Loucy (cell line): ENCODE data around the gene DISP3.

Experiments used
- H2AFZ ChIP-seq: fragments of 200-600 bp; sonication (generic); 2 replicates; pipeline ENCODE4 v1.6.0; 2016; ENCODE audit warnings: antibody characterized with exemption, mild to moderate bottlenecking, low read length, moderate library complexity
- H3F3A ChIP-seq: fragments of 200-600 bp; 2 replicates; pipeline ENCODE4 v1.6.0; 2016; ENCODE audit warnings: antibody characterized with exemption, low read depth, mild to moderate bottlenecking
- H3K27me3 ChIP-seq: fragments of 200-600 bp; sonication (generic); 2 replicates; pipeline ENCODE4 v1.6.1; 2014; ENCODE audit warnings: low read length, mild to moderate bottlenecking; ENCODE audit not compliant: insufficient read depth, poor library complexity, severe bottlenecking
- H3K36me3 ChIP-seq: fragments of 200-600 bp; sonication (generic); 2 replicates; pipeline ENCODE4 v1.6.1; 2016; ENCODE audit warnings: low read length; ENCODE audit not compliant: insufficient read depth
- H3K4me1 ChIP-seq: fragments of 200-600 bp; sonication (generic); 2 replicates; pipeline ENCODE4 v1.5.1; 2014; ENCODE audit warnings: low read length, mild to moderate bottlenecking; ENCODE audit not compliant: insufficient read depth, poor library complexity, severe bottlenecking
- H3K4me2 ChIP-seq: fragments of 200-600 bp; sonication (generic); 2 replicates; pipeline ENCODE4 v1.6.0; 2014; ENCODE audit warnings: antibody characterized with exemption, low read length, low read depth, mild to moderate bottlenecking; ENCODE audit not compliant: poor library complexity, severe bottlenecking
- H3K4me3 ChIP-seq: fragments of 200-600 bp; sonication (generic); 2 replicates; pipeline ENCODE4 v1.5.1; 2014; ENCODE audit warnings: low read length, mild to moderate bottlenecking, mixed read lengths; ENCODE audit not compliant: poor library complexity, severe bottlenecking
- H3K79me2 ChIP-seq: fragments of 200-600 bp; sonication (generic); 2 replicates; pipeline ENCODE4 v1.6.1; 2014; ENCODE audit warnings: low read length; ENCODE audit not compliant: insufficient read depth
- H3K9ac ChIP-seq: fragments of 200-600 bp; sonication (generic); 2 replicates; pipeline ENCODE4 v1.6.0; 2014; ENCODE audit warnings: mild to moderate bottlenecking, low read depth, low read length, moderate library complexity; ENCODE audit not compliant: poor library complexity, severe bottlenecking
- H3K9me2 ChIP-seq: fragments of 200-600 bp; sonication (generic); replicated peaks from 2 replicates; pipeline ENCODE4 v1.6.1; 2016; ENCODE audit warnings: low read depth, low read length, mixed read lengths
- H3K9me3 ChIP-seq: fragments of 200-600 bp; sonication (generic); 2 replicates; pipeline ENCODE4 v1.6.1; 2014; ENCODE audit warnings: mild to moderate bottlenecking, antibody characterized with exemption, low read length, low read depth; ENCODE audit not compliant: insufficient read depth
- H4K20me1 ChIP-seq: fragments of 200-600 bp; sonication (generic); 2 replicates; pipeline ENCODE4 v1.6.0; 2014; ENCODE audit warnings: antibody characterized with exemption, low read length, mild to moderate bottlenecking; ENCODE audit not compliant: insufficient read depth, poor library complexity, severe bottlenecking
- CTCF ChIP-seq: fragments of 200-600 bp; sonication (generic); conservative IDR thresholded peaks from 2 replicates; pipeline ENCODE4 v1.5.1; 2014; ENCODE audit warnings: mild to moderate bottlenecking, antibody characterized with exemption, low read length
- EZH2phosphoT487 ChIP-seq: fragments of 200-600 bp; IDR thresholded peaks from 2 replicates; pipeline ENCODE4 v1.6.1; 2018; ENCODE audit warnings: antibody characterized with exemption, mild to moderate bottlenecking, moderate library complexity, borderline replicate concordance

DISP3 gene

GRCh38 chr1:11515368-11516300 is 36.7 kb downstream of the DISP3 start:
- TF ChIP-seq CTCF: no peak
- no peak for TF ChIP-seq EZH2phosphoT487
- Histone ChIP-seq H3K79me2 (no peaks in the 10 kb centered on the region), H3K9me2 (no peaks in the 10 kb centered on the region), H3K4me1 (no peaks in the 10 kb centered on the region), H3F3A (no peaks in the 10 kb centered on the region), H4K20me1 (no peaks in the 10 kb centered on the region), H3K4me3 (no peak overlapping the region), H3K36me3 (no peaks in the 10 kb centered on the region), H3K4me2 (no peak overlapping the region), H3K27me3 (no peaks in the 10 kb centered on the region), H3K9ac (no peak overlapping the region), H2AFZ (no peak overlapping the region), H3K9me3 (no peaks in the 10 kb centered on the region)

GRCh38 chr1:11516961-11517635 is 38.1 kb downstream of the DISP3 start:
- Histone ChIP-seq H2AFZ (no peak overlapping the region), H3K36me3 (no peaks in the 10 kb centered on the region), H3F3A (no peaks in the 10 kb centered on the region), H3K79me2 (no peaks in the 10 kb centered on the region), H3K9me3 (no peaks in the 10 kb centered on the region), H3K4me3 (no peak overlapping the region), H3K9me2 (no peaks in the 10 kb centered on the region), H3K4me2 (no peak overlapping the region), H3K27me3 (no peaks in the 10 kb centered on the region), H3K4me1 (no peaks in the 10 kb centered on the region), H3K9ac (no peak overlapping the region), H4K20me1 (no peaks in the 10 kb centered on the region)
- no peak for TF ChIP-seq EZH2phosphoT487
- TF ChIP-seq CTCF: no peak

GRCh38 chr1:11518016-11518701 is 39.2 kb downstream of the DISP3 start:
- no peaks in the 10 kb centered on the region for H3K4me1 ChIP-seq
- H4K20me1 ChIP-seq: no peaks in the 10 kb centered on the region
- H2AFZ ChIP-seq: no peak overlapping the region
- no peak overlapping the region for H3K9ac ChIP-seq
- no peak overlapping the region for H3K4me3 ChIP-seq
- H3K9me3 ChIP-seq: no peaks in the 10 kb centered on the region
- no peaks in the 10 kb centered on the region for H3K36me3 ChIP-seq
- H3K4me2 ChIP-seq: no peak overlapping the region
- H3K9me2 ChIP-seq: no peaks in the 10 kb centered on the region
- no peaks in the 10 kb centered on the region for H3F3A ChIP-seq
- TF ChIP-seq EZH2phosphoT487 (no peak), CTCF (no peak)
- H3K27me3 ChIP-seq: no peaks in the 10 kb centered on the region
- no peaks in the 10 kb centered on the region for H3K79me2 ChIP-seq
